RWPE2 (cell line): ENCODE results near the gene ATP10A.

Experiments
- ATAC-seq: fragments of 200-7000 bp; cut with Tn5 transposase; 3 replicates; pipeline ENCODE4 v1.9.1; 2021; ENCODE audit warnings: low read depth
- DNase-seq: peaks from one replicate; pipeline ENCODE4 v3.0.0-alpha.2; 2020; ENCODE audit warnings: low spot score
- H3K27ac ChIP-seq: fragments of 450-650 bp; 2 replicates; pipeline ENCODE4 v1.5.1; 2017; ENCODE audit warnings: mild to moderate bottlenecking; ENCODE audit not compliant: poor library complexity, severe bottlenecking
- H3K27me3 ChIP-seq: fragments of 250-450 bp; sonication (Bioruptor Pico); 2 replicates; pipeline ENCODE4 v1.5.1; 2021; ENCODE audit warnings: mild to moderate bottlenecking, moderate library complexity; ENCODE audit not compliant: insufficient read depth, poor library complexity, severe bottlenecking
- H3K36me3 ChIP-seq: fragments of 250-450 bp; sonication (Bioruptor Pico); 2 replicates; pipeline ENCODE4 v1.5.1; 2020; ENCODE audit warnings: low read depth, mild to moderate bottlenecking, moderate library complexity
- H3K4me1 ChIP-seq: fragments of 250-450 bp; sonication (Bioruptor Pico); 2 replicates; pipeline ENCODE4 v1.5.1; 2021; ENCODE audit warnings: mild to moderate bottlenecking, moderate library complexity; ENCODE audit not compliant: insufficient read depth, poor library complexity, severe bottlenecking
- H3K4me3 ChIP-seq: fragments of 250-450 bp; sonication (Bioruptor Pico); 2 replicates; pipeline ENCODE4 v1.5.1; 2021; ENCODE audit warnings: mild to moderate bottlenecking, moderate library complexity; ENCODE audit not compliant: severe bottlenecking
- H3K9me3 ChIP-seq: fragments of 250-450 bp; sonication (Bioruptor Pico); 2 replicates; pipeline ENCODE4 v1.5.1; 2021; ENCODE audit warnings: mild to moderate bottlenecking, moderate library complexity; ENCODE audit not compliant: severe bottlenecking
- TF ChIP-seq, protein P1 (sequence below): fragments of 450-650 bp; IDR thresholded peaks from one replicate; pipeline ENCODE4 v1.5.1; 2017; ENCODE audit warnings: mild to moderate bottlenecking, moderate library complexity; ENCODE audit not compliant: poor library complexity, severe bottlenecking

ATP10A gene

DNA sequence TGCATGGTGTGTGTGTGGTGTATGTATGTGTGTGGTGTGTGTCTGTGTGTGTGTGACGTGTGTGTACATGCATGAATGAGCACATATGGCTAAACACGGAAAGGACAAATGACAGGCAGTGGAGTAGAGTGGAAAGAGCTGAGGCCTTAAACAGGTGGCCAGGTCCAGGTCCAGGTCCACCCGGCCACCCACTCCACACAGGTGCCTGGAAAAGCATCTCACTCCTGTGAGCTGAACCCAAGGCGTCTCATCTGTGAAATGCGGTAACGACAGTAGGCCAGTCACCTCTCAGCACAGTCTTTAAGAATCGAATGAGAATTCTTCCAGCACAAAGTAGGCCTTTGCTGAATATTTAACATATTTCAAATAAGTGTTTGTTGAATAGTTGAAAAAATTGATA is 58.7 kb downstream of the ATP10A start:
- DNase-seq (no peak), ATAC-seq (no peak)
- Histone ChIP-seq H3K36me3 (no peaks in the 10 kb centered on the region), H3K27me3 (no peaks in the 10 kb centered on the region), H3K4me3 (no peak overlapping the region), H3K27ac (no peak overlapping the region), H3K9me3 (no peaks in the 10 kb centered on the region), H3K4me1 (no peaks in the 10 kb centered on the region)
- TF ChIP-seq, protein P1, sequence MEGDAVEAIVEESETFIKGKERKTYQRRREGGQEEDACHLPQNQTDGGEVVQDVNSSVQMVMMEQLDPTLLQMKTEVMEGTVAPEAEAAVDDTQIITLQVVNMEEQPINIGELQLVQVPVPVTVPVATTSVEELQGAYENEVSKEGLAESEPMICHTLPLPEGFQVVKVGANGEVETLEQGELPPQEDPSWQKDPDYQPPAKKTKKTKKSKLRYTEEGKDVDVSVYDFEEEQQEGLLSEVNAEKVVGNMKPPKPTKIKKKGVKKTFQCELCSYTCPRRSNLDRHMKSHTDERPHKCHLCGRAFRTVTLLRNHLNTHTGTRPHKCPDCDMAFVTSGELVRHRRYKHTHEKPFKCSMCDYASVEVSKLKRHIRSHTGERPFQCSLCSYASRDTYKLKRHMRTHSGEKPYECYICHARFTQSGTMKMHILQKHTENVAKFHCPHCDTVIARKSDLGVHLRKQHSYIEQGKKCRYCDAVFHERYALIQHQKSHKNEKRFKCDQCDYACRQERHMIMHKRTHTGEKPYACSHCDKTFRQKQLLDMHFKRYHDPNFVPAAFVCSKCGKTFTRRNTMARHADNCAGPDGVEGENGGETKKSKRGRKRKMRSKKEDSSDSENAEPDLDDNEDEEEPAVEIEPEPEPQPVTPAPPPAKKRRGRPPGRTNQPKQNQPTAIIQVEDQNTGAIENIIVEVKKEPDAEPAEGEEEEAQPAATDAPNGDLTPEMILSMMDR: no peak

DNA sequence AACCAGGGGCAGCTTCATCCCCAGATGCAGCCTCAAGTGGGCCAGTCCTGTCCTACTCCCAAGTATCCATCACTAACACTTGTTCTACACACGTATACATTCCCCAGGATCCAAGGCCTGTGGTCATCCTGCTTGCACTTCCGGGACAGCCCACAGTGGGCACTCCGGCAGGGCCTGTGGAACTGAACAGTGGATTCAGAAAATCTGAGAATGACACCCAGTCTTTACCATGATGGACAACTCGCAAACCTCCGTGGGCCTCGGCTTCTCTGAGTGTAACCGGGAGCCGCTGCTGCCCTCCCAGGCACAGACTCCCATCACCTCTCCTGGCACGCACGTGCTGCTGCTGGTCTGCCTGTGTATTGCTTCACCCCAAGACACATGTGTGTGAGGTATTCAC is 59.6 kb downstream of the ATP10A start:
- H3K9me3 ChIP-seq: no peaks in the 10 kb centered on the region
- DNase-seq: no peak
- ATAC-seq: no peak
- no peak overlapping the region for H3K27ac ChIP-seq
- no peaks in the 10 kb centered on the region for H3K27me3 ChIP-seq
- TF ChIP-seq, protein P1: no peak
- no peaks in the 10 kb centered on the region for H3K4me1 ChIP-seq
- no peak overlapping the region for H3K4me3 ChIP-seq
- H3K36me3 ChIP-seq: no peaks in the 10 kb centered on the region

DNA sequence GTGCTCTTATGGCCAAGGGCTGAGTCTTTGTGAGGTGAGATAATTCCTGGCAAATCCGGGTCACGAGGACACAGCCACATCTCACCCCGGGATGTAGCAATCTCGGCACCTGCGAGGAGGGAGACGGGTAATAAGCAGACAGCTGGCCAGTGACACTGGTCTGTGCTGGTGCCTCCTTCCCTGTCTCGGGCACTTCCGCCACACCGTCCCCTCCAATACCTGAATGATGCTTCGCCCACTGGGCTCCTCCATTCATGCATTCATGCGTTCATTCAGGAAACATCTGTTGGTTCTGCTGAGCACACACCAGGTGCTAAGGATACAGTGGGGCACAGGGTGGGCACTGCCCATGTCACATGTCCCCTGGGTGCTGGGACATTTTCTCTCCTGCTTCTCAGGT is 60.1 kb downstream of the ATP10A start:
- no peaks in the 10 kb centered on the region for H3K9me3 ChIP-seq
- H3K27ac ChIP-seq: no peak overlapping the region
- ATAC-seq: no peak
- no peak for DNase-seq
- no peaks in the 10 kb centered on the region for H3K27me3 ChIP-seq
- TF ChIP-seq, protein P1: no peak
- H3K4me3 ChIP-seq: no peak overlapping the region
- no peaks in the 10 kb centered on the region for H3K4me1 ChIP-seq
- no peaks in the 10 kb centered on the region for H3K36me3 ChIP-seq

DNA sequence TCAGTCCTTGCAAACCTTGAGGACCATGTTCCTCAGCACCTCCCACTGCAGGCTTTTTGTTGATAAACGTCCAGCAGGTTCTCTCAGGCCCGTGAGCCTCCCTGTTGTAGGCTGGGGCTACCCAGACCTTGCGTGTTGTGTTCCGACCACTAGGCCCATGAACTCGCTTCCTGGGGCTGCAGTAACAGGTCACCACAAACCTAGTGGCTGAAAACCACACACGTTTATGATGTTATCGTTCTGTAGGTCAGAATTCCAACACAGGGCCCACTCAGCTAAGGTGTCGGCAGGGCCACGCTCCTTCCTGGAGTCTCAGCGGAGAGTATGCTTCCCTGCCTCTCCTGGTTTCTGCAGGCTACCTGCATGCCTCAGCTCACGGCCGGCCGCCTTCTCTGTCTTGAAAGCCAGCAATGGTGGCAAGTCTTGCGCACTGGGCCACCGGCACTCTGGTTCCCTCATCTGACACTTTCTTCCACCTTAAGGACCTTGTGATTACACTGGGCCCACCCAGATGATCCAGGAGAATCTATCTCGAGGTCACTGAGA is 60.8 kb downstream of the ATP10A start:
- ATAC-seq: no peak
- Histone ChIP-seq H3K9me3 (no peaks in the 10 kb centered on the region), H3K4me1 (no peaks in the 10 kb centered on the region), H3K36me3 (no peaks in the 10 kb centered on the region), H3K27ac (no peak overlapping the region), H3K27me3 (no peaks in the 10 kb centered on the region), H3K4me3 (no peak overlapping the region)
- TF ChIP-seq, protein P1: no peak
- DNase-seq: no peak

DNA sequence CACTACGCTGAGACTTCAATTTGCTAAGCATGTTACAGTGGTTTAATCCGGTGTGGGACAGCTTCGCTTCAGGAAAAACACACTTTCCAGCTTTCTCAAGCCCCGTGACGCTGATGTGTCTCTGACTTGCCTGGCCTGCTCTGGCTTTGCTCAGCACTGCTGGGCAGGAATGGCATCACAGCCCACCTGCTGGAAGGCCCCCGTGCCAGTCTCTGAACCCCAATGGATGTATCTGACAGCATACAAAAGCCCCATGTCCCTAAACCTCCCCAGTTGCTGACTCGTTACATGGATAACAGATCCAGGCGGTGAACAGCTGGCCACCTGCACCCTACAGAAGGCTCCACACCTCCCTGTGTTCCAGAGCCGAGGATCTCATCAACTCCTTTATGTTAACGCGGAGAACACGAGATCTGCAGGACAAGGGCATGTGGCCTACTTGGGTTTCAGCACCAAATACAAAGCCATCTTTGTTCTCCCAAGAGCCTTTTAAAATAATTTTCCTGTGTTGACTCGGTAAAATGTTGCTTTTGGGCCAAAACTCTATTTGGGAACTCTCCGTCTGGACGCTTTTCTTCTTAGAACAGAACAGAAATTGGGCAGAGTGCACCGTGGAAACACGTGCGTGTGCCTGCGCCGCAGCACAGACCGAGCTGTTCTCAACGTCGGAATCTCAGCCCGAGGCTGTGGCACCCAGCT is 61.4 kb downstream of the ATP10A start:
- H3K4me1 ChIP-seq: no peaks in the 10 kb centered on the region
- no peaks in the 10 kb centered on the region for H3K9me3 ChIP-seq
- H3K4me3 ChIP-seq: no peak overlapping the region
- no peaks in the 10 kb centered on the region for H3K27me3 ChIP-seq
- ATAC-seq (no peak), DNase-seq (no peak)
- no peak overlapping the region for H3K27ac ChIP-seq
- no peaks in the 10 kb centered on the region for H3K36me3 ChIP-seq
- TF ChIP-seq, protein P1: no peak
